GM23338 (cell line): ENCODE results near the gene JDP2.

Source experiments
- CREB1 ChIP-seq: fragments of 250-450 bp; sonication (Bioruptor Pico); IDR thresholded peaks from 2 replicates; pipeline ENCODE4 v1.5.0; 2020; ENCODE audit warnings: low read depth, mild to moderate bottlenecking, moderate library complexity
- EZH2 ChIP-seq: fragments of 200-600 bp; sonication (generic); IDR thresholded peaks from one replicate; pipeline ENCODE4 v1.8.0; 2017; ENCODE audit warnings: antibody characterized with exemption, mild to moderate bottlenecking, low read depth; ENCODE audit not compliant: unreplicated experiment
- EZH2phosphoT487 ChIP-seq: fragments of 200-600 bp; sonication (generic); IDR thresholded peaks from one replicate; pipeline ENCODE4 v1.8.1; 2018; ENCODE audit warnings: antibody characterized with exemption; ENCODE audit not compliant: unreplicated experiment
- JUNB ChIP-seq: IDR thresholded peaks from one replicate; pipeline ENCODE4 v1.6.1; 2016; ENCODE audit warnings: antibody characterized with exemption; ENCODE audit not compliant: unreplicated experiment
- POLR2AphosphoS5 ChIP-seq: IDR thresholded peaks from 2 replicates; pipeline ENCODE4 v1.6.1; 2016; ENCODE audit warnings: antibody characterized with exemption, low read depth
- STAT1 ChIP-seq: IDR thresholded peaks from one replicate; pipeline ENCODE4 v1.6.1; 2016; ENCODE audit warnings: antibody characterized with exemption; ENCODE audit not compliant: unreplicated experiment
- ZNF114 ChIP-seq: fragments of 250-450 bp; sonication (Bioruptor Pico); IDR thresholded peaks from 2 replicates; pipeline ENCODE4 v1.5.0; 2020; ENCODE audit warnings: mild to moderate bottlenecking, moderate library complexity
- ZNF331 ChIP-seq: fragments of 250-450 bp; sonication (Bioruptor Pico); IDR thresholded peaks from 2 replicates; pipeline ENCODE4 v1.5.0; 2020; ENCODE audit warnings: low read depth, mild to moderate bottlenecking, moderate library complexity
- TF ChIP-seq, protein P1 (sequence below), 2 experiments: fragments of 200-600 bp in 1 of 2; sonication (generic) in 1 of 2; conservative IDR thresholded peaks; 2 replicates each; pipeline versions ENCODE4 v1.5.1 to v1.6.1; 2016 to 2017; ENCODE audit warnings: antibody characterized with exemption in 2 of 2, low read depth in 2 of 2, mild to moderate bottlenecking in 2 of 2, moderate library complexity in 1 of 2
- TF ChIP-seq, protein P2 (sequence below): IDR thresholded peaks from 2 replicates; pipeline ENCODE4 v1.6.1; 2016; ENCODE audit warnings: antibody characterized with exemption
- TF ChIP-seq, protein P3 (sequence below): IDR thresholded peaks from one replicate; pipeline ENCODE4 v1.6.1; 2018; ENCODE audit warnings: antibody characterized with exemption; ENCODE audit not compliant: unreplicated experiment
- TF ChIP-seq, protein P4 (sequence below): fragments of 250-450 bp; sonication (Bioruptor Pico); IDR thresholded peaks from 2 replicates; pipeline ENCODE4 v1.5.0; 2020; ENCODE audit warnings: mild to moderate bottlenecking, moderate library complexity

DNA sequence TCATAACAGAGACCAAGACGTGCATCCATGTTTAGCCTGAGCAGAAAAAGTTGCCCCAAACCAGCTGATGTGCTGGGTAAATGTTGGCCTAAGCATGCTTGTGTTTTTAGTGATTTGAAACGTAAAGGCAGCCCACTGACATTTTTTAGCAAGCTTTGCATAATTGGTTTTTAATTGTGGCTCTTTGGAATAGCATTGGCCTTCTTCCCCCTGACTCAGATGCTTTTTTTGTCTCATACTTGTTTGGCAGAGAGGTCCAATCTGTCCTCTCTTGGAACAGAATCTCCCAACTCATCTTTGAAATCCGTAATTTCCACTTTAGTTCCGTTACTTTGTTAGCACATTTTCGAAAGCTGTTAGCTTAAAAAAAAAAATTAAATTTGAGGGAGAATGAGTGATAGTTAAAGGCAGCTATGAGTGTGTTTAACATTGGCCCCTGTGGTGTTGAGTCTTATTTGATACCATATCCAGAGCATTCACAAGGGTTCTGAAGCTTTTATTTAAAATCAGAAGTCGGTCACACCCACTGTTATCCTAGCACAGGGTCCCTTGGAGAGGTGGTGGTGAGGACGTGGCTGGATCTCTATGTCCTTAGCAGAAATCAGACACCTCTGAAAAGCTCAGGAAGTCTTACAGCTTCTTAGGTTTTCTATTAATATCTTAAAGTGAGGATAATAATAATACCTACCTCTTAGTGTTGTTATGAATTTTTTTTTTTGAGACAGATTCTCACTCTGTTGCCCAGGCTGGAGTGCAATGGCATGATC is 15.6 kb downstream of the JDP2 start:
- TF ChIP-seq, protein P1, sequence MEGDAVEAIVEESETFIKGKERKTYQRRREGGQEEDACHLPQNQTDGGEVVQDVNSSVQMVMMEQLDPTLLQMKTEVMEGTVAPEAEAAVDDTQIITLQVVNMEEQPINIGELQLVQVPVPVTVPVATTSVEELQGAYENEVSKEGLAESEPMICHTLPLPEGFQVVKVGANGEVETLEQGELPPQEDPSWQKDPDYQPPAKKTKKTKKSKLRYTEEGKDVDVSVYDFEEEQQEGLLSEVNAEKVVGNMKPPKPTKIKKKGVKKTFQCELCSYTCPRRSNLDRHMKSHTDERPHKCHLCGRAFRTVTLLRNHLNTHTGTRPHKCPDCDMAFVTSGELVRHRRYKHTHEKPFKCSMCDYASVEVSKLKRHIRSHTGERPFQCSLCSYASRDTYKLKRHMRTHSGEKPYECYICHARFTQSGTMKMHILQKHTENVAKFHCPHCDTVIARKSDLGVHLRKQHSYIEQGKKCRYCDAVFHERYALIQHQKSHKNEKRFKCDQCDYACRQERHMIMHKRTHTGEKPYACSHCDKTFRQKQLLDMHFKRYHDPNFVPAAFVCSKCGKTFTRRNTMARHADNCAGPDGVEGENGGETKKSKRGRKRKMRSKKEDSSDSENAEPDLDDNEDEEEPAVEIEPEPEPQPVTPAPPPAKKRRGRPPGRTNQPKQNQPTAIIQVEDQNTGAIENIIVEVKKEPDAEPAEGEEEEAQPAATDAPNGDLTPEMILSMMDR (conservative IDR thresholded peaks at IDR 0.05; ENCODE audit: low read depth in 2 of 2) = no peak
- TF ChIP-seq EZH2 (no peak), CREB1 (CRISPR knock-in tag) (no peak), POLR2AphosphoS5 (no peak), EZH2phosphoT487 (no peak), JUNB (no peak), ZNF114 (CRISPR knock-in tag) (no peak), ZNF331 (no peak), STAT1 (no peak)
- TF ChIP-seq, protein P2, sequence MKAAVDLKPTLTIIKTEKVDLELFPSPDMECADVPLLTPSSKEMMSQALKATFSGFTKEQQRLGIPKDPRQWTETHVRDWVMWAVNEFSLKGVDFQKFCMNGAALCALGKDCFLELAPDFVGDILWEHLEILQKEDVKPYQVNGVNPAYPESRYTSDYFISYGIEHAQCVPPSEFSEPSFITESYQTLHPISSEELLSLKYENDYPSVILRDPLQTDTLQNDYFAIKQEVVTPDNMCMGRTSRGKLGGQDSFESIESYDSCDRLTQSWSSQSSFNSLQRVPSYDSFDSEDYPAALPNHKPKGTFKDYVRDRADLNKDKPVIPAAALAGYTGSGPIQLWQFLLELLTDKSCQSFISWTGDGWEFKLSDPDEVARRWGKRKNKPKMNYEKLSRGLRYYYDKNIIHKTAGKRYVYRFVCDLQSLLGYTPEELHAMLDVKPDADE = no peak
- TF ChIP-seq, protein P3, sequence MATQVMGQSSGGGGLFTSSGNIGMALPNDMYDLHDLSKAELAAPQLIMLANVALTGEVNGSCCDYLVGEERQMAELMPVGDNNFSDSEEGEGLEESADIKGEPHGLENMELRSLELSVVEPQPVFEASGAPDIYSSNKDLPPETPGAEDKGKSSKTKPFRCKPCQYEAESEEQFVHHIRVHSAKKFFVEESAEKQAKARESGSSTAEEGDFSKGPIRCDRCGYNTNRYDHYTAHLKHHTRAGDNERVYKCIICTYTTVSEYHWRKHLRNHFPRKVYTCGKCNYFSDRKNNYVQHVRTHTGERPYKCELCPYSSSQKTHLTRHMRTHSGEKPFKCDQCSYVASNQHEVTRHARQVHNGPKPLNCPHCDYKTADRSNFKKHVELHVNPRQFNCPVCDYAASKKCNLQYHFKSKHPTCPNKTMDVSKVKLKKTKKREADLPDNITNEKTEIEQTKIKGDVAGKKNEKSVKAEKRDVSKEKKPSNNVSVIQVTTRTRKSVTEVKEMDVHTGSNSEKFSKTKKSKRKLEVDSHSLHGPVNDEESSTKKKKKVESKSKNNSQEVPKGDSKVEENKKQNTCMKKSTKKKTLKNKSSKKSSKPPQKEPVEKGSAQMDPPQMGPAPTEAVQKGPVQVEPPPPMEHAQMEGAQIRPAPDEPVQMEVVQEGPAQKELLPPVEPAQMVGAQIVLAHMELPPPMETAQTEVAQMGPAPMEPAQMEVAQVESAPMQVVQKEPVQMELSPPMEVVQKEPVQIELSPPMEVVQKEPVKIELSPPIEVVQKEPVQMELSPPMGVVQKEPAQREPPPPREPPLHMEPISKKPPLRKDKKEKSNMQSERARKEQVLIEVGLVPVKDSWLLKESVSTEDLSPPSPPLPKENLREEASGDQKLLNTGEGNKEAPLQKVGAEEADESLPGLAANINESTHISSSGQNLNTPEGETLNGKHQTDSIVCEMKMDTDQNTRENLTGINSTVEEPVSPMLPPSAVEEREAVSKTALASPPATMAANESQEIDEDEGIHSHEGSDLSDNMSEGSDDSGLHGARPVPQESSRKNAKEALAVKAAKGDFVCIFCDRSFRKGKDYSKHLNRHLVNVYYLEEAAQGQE = no peak
- TF ChIP-seq, protein P4, sequence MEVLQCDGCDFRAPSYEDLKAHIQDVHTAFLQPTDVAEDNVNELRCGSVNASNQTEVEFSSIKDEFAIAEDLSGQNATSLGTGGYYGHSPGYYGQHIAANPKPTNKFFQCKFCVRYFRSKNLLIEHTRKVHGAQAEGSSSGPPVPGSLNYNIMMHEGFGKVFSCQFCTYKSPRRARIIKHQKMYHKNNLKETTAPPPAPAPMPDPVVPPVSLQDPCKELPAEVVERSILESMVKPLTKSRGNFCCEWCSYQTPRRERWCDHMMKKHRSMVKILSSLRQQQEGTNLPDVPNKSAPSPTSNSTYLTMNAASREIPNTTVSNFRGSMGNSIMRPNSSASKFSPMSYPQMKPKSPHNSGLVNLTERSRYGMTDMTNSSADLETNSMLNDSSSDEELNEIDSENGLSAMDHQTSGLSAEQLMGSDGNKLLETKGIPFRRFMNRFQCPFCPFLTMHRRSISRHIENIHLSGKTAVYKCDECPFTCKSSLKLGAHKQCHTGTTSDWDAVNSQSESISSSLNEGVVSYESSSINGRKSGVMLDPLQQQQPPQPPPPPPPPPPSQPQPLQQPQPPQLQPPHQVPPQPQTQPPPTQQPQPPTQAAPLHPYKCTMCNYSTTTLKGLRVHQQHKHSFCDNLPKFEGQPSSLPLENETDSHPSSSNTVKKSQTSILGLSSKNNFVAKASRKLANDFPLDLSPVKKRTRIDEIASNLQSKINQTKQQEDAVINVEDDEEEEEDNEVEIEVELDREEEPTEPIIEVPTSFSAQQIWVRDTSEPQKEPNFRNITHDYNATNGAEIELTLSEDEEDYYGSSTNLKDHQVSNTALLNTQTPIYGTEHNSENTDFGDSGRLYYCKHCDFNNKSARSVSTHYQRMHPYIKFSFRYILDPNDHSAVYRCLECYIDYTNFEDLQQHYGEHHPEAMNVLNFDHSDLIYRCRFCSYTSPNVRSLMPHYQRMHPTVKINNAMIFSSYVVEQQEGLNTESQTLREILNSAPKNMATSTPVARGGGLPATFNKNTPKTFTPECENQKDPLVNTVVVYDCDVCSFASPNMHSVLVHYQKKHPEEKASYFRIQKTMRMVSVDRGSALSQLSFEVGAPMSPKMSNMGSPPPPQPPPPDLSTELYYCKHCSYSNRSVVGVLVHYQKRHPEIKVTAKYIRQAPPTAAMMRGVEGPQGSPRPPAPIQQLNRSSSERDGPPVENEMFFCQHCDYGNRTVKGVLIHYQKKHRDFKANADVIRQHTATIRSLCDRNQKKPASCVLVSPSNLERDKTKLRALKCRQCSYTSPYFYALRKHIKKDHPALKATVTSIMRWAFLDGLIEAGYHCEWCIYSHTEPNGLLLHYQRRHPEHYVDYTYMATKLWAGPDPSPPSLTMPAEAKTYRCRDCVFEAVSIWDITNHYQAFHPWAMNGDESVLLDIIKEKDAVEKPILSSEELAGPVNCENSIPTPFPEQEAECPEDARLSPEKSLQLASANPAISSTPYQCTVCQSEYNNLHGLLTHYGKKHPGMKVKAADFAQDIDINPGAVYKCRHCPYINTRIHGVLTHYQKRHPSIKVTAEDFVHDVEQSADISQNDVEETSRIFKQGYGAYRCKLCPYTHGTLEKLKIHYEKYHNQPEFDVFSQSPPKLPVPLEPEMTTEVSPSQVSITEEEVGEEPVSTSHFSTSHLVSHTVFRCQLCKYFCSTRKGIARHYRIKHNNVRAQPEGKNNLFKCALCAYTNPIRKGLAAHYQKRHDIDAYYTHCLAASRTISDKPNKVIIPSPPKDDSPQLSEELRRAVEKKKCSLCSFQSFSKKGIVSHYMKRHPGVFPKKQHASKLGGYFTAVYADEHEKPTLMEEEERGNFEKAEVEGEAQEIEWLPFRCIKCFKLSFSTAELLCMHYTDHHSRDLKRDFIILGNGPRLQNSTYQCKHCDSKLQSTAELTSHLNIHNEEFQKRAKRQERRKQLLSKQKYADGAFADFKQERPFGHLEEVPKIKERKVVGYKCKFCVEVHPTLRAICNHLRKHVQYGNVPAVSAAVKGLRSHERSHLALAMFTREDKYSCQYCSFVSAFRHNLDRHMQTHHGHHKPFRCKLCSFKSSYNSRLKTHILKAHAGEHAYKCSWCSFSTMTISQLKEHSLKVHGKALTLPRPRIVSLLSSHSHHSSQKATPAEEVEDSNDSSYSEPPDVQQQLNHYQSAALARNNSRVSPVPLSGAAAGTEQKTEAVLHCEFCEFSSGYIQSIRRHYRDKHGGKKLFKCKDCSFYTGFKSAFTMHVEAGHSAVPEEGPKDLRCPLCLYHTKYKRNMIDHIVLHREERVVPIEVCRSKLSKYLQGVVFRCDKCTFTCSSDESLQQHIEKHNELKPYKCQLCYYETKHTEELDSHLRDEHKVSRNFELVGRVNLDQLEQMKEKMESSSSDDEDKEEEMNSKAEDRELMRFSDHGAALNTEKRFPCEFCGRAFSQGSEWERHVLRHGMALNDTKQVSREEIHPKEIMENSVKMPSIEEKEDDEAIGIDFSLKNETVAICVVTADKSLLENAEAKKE (CRISPR knock-in tag) = no peak
